Colonic mucosa (tissue), 4 donors: ENCODE results near the gene PRPSAP1. TPM values are rescaled to one million over a fixed set of nuclear protein-coding genes. Genes with fewer than 3 reads are reported as not detected.

ENCODE experiments used
- DNase-seq: peaks from one replicate; pipeline ENCODE4 v3.0.0-alpha.2; 2020
- H3K27ac ChIP-seq: fragments of 200-600 bp; one replicate; pipeline ENCODE4 v1.8.0; 2021
- H3K27me3 ChIP-seq: fragments of 200-600 bp; one replicate; pipeline ENCODE4 v1.8.0; 2021
- H3K36me3 ChIP-seq: fragments of 200-600 bp; one replicate; pipeline ENCODE4 v1.8.0; 2021
- H3K4me1 ChIP-seq: fragments of 200-600 bp; one replicate; pipeline ENCODE4 v1.8.0; 2021; ENCODE audit warnings: mild to moderate bottlenecking
- H3K4me3 ChIP-seq: fragments of 200-600 bp; one replicate; pipeline ENCODE4 v1.8.0; 2021
- H3K9ac ChIP-seq, 2 donors: one replicate each; pipeline ENCODE4 v1.7.0; 2013; ENCODE audit warnings: control low read depth in 2 of 2, low read depth in 2 of 2, low read length in 2 of 2
- H3K9me3 ChIP-seq: fragments of 200-600 bp; one replicate; pipeline ENCODE4 v1.8.0; 2021
- intact Hi-C: fragments of 100-400 bp; cut with DNase I; formaldehyde crosslinking; loops from one replicate; pipeline ENCODE4 v1.14.1; 2022
- total RNA-seq, 2 donors: library from RNA; stranded (reverse); fragmentation: NEBNext Ultra II Directional in 1 of 2; extraction: Animal tissue kit (Norgen Biotek cat#: 25700) in 1 of 2; gene quantifications; one replicate each; pipeline ENCODE4 v1.2.1, GENCODE V29; 2021
- TF ChIP-seq, protein P1 (sequence below): fragments of 200-600 bp; IDR thresholded peaks from one replicate; pipeline ENCODE4 v1.8.0; 2022; ENCODE audit warnings: antibody characterized with exemption, mild to moderate bottlenecking
- donor health status: healthy.
- donor health status: DM: no; HTN: no; CAD: no.
- donor health status: DM: no; HTN: no; CAD: no.

Gene PRPSAP1
- total RNA-seq, 2 donors from 2014 or later = 60.7 to 70.0 TPM

DNA sequence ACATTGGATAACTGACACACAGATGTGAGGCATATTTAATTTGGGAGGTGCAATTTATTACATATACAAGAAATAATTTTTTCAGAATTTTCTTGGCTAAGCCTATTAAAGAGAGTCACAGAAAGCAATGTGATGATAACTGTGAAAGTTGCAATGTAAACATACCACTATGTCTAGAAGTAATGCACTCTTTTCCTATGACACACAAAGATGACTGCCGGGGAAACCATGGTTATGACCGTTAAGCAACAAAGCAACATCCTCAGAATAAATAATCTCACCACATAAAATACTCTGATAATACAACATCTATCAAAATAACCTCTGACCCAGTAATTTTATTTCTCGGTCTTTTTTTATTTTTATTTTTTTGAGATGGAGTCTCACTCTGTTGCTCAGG, 35.1 kb downstream of the PRPSAP1 start:
- H3K27ac ChIP-seq = no peak overlapping the region
- no peaks in the 10 kb centered on the region for H3K9me3 ChIP-seq
- intact Hi-C loops = no loop called here
- DNase-seq = no peak
- H3K4me3 ChIP-seq = no peak overlapping the region
- no peaks in the 10 kb centered on the region for H3K36me3 ChIP-seq
- TF ChIP-seq, protein P1, sequence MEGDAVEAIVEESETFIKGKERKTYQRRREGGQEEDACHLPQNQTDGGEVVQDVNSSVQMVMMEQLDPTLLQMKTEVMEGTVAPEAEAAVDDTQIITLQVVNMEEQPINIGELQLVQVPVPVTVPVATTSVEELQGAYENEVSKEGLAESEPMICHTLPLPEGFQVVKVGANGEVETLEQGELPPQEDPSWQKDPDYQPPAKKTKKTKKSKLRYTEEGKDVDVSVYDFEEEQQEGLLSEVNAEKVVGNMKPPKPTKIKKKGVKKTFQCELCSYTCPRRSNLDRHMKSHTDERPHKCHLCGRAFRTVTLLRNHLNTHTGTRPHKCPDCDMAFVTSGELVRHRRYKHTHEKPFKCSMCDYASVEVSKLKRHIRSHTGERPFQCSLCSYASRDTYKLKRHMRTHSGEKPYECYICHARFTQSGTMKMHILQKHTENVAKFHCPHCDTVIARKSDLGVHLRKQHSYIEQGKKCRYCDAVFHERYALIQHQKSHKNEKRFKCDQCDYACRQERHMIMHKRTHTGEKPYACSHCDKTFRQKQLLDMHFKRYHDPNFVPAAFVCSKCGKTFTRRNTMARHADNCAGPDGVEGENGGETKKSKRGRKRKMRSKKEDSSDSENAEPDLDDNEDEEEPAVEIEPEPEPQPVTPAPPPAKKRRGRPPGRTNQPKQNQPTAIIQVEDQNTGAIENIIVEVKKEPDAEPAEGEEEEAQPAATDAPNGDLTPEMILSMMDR = no peak
- H3K27me3 ChIP-seq = no peaks in the 10 kb centered on the region
- H3K4me1 ChIP-seq = no peaks in the 10 kb centered on the region
- H3K9ac ChIP-seq = no peak overlapping the region

DNA sequence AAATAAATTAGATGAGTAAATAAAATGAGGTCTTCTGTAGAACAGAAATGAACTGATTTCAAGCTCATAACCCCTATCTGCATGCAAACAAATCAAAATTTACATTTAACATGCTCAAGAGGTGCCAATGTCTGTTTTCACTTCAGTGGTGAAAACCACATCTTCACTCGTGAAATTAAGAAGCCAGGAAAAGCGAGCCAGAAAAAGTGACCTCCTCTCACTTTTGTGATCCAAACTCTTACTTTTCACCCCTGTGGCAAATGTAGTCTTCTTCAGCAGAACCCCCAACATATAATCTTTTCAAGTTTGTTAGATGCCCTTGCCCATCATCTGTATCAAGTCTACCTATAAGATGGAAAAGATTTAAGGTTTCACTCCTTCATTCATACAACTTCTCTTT, 36.2 kb downstream of the PRPSAP1 start:
- no peaks in the 10 kb centered on the region for H3K9me3 ChIP-seq
- no peak overlapping the region for H3K9ac ChIP-seq
- H3K4me3 ChIP-seq = no peak overlapping the region
- H3K4me1 ChIP-seq = no peaks in the 10 kb centered on the region
- DNase-seq = no peak
- TF ChIP-seq, protein P1 = no peak
- H3K27ac ChIP-seq = no peak overlapping the region
- H3K27me3 ChIP-seq = no peaks in the 10 kb centered on the region
- H3K36me3 ChIP-seq = no peaks in the 10 kb centered on the region
- intact Hi-C loops = no loop called here

DNA sequence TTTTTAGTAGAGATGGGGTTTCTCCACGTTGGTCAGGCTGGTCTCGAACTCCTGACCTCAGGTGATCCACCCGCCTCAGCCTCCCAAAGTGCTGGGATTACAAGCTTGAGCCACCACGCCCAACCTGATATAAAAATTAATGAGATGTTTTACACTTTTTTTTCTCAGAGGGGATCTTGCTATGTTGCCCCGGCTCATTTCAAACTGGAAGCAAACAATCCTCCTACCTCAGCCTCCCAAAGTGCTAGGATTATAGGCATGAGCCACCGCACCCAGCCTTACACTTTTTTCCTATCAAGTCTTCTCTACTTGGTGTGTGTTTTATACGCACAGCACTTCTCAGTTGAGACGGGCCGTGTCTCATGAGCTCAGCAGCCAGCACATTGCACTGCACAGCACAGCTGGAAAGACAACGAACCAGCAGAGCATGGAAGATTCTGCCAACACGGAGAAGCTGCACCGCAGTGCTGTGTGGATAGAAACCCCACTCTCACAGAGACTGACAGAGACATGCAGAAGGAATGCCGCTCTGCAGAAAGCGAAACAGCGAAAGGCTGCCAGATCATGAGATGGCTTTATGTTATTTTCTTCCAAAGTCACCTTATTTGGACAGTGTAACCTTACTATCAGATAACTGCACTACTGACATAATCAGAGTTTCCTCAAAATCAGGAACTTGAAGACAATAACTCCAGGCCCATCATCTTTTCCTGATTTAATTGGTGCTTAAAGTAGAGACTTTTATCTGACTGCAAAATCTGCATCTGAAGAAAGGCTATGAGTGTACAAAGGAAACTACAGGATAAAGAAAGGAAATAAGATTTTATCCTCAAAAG, 39.1 kb downstream of the PRPSAP1 start:
- Histone ChIP-seq H3K27ac (no peak overlapping the region), H3K27me3 (no peaks in the 10 kb centered on the region), H3K4me1 (no peaks in the 10 kb centered on the region), H3K9ac (no peak overlapping the region), H3K9me3 (no peaks in the 10 kb centered on the region), H3K36me3 (no peaks in the 10 kb centered on the region), H3K4me3 (no peak overlapping the region)
- intact Hi-C loops = no loop called here
- DNase-seq = no peak
- TF ChIP-seq, protein P1 = no peak

DNA sequence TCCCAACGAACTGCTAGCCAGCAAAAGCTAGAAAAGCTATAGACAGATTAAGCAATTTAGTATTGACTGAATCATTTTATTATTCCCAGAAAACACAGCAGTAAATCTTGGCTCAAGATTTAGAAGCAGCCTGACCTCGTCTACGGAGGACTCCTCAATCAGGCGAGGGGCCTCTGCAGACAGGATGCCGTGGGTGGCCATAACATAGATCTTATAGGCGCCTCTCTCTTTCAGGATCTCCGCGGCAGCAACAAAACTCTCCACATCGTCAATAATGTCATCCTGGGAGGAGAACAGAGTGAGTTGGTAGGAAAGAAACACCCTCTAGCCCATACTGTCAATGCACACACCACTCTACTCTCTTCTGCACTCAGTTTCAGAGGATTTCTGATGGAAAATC, 41.0 kb downstream of the PRPSAP1 start:
- Histone ChIP-seq H3K4me3 (no peak overlapping the region), H3K9me3 (no peaks in the 10 kb centered on the region), H3K4me1 (no peaks in the 10 kb centered on the region), H3K27me3 (no peaks in the 10 kb centered on the region), H3K27ac (no peak overlapping the region), H3K36me3 (no peaks in the 10 kb centered on the region), H3K9ac (no peak overlapping the region)
- intact Hi-C loops = no loop called here
- TF ChIP-seq, protein P1 = no peak
- no peak for DNase-seq

DNA sequence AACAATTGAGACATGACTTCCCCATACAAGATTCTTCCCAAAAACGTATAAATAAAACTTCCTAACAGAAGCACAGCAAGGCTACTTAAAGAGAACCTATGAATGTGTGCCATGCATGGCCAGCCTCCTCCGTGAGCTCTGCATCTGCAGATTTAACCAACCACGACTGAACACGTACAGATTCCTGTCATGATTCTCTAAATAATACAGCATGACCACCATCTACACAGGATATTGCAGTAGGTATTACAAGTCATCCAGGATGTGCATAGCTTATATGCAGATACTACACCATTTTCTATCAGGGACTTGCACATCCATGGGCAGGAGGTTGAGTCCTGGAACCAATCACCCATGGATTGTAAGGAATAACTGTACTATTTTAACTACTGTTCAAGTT, 44.3 kb downstream of the PRPSAP1 start:
- H3K27ac ChIP-seq = no peak overlapping the region
- no peak overlapping the region for H3K4me3 ChIP-seq
- H3K9ac ChIP-seq = no peak overlapping the region
- no peak for DNase-seq
- no peaks in the 10 kb centered on the region for H3K9me3 ChIP-seq
- no peaks in the 10 kb centered on the region for H3K36me3 ChIP-seq
- intact Hi-C loops = loop anchor here (5.0 to 10.0 kb wide), 2 partner anchors 43 to 195 kb away; partner anchors contain the start of genes PRPSAP1 and RHBDF2
- no peaks in the 10 kb centered on the region for H3K27me3 ChIP-seq
- H3K4me1 ChIP-seq = no peaks in the 10 kb centered on the region
- TF ChIP-seq, protein P1 = no peak
